Activated CD4-positive, alpha-beta T cell treated with anti-CD3 and anti-CD28 coated beads, Interleukin-2, Interleukin-4, amounts not matched to agents 100 ng/mL and 50 ng/mL, durations not matched to agents 16 hours and 8 hours (primary cell): Measurements from ENCODE around the gene ZNF862.
A peak's percentile ranks its signal among the peaks of the same experiment; 100 is the strongest.

ENCODE experiments used
- DNase-seq: peaks from one replicate; pipeline ENCODE4 v3.0.0-alpha.2; 2020; ENCODE audit warnings: low spot score

ZNF862 gene

GRCh38 chr7:149845257-149845980 lies 7.2 kb downstream of the ZNF862 start:
- no peak for DNase-seq

- DNase-seq, result no peak
Measured at GRCh38 chr7:149846021-149846420, 7.8 kb downstream of the ZNF862 start.

GRCh38 chr7:149846436-149847046 lies 8.4 kb downstream of the ZNF862 start:
- DNase-seq, result no peak

GRCh38 chr7:149849174-149849573 lies 11.0 kb downstream of the ZNF862 start:
- no peak for DNase-seq

- DNase-seq, result no peak
Measured at GRCh38 chr7:149850007-149850594, 11.9 kb downstream of the ZNF862 start.

GRCh38 chr7:149850716-149851115 lies 12.5 kb downstream of the ZNF862 start:
- no peak for DNase-seq

GRCh38 chr7:149851449-149851848 lies 13.3 kb downstream of the ZNF862 start:
- no peak for DNase-seq

- no peak for DNase-seq
Measured at GRCh38 chr7:149853157-149853556, 15.0 kb downstream of the ZNF862 start.

- no peak for DNase-seq
Measured at GRCh38 chr7:149854611-149855360, 16.6 kb downstream of the ZNF862 start.

GRCh38 chr7:149855361-149856305 lies 17.5 kb downstream of the ZNF862 start:
- DNase-seq, result no peak

GRCh38 chr7:149856583-149856982 lies 18.4 kb downstream of the ZNF862 start:
- peak; percentile 37 for DNase-seq

GRCh38 chr7:149859369-149859768 lies 21.2 kb downstream of the ZNF862 start:
- no peak for DNase-seq

- no peak for DNase-seq
Measured at GRCh38 chr7:149859876-149860275, 21.7 kb downstream of the ZNF862 start.

GRCh38 chr7:149860821-149861727 lies 22.9 kb downstream of the ZNF862 start:
- DNase-seq, result peak; percentile 18

- DNase-seq, result no peak
Measured at GRCh38 chr7:149861728-149862045, 23.5 kb downstream of the ZNF862 start.

- DNase-seq, result no peak
Measured at GRCh38 chr7:149862156-149862555, 24.0 kb downstream of the ZNF862 start.

- no peak for DNase-seq
Measured at GRCh38 chr7:149863500-149863899, 25.3 kb downstream of the ZNF862 start.

GRCh38 chr7:149864023-149864422 lies 25.8 kb downstream of the ZNF862 start:
- DNase-seq, result no peak

- no peak for DNase-seq
Measured at GRCh38 chr7:149864751-149865150, 26.6 kb downstream of the ZNF862 start.

- DNase-seq, result peak; percentile 71
Measured at GRCh38 chr7:149865437-149865836, 27.3 kb downstream of the ZNF862 start.
